ENCODE measurements around the gene LEAP2. TPM values are rescaled to one million over a fixed set of nuclear protein-coding genes. Genes with fewer than 3 reads are reported as not detected.

Gene LEAP2
- total and polyA plus RNA-seq, 4 donors = 0.88 to 2.1 (median 1.5) TPM

GRCh38 chr5:132829742-132830435 lies 43.6 kb upstream of the LEAP2 start:
- DNase-seq (peak; percentile 82 to 94), ATAC-seq (ENCODE audit: low FRiP score) (peak; percentile 89)
- WGBS, 2 donors = 3 to 5% methylated on average over 50 to 75 of the region's 75 CpGs
- H3K27ac ChIP-seq (ENCODE audit: low read depth in 1 of 2, low read length in 2 of 2) = no peak overlapping the region
- no peaks in the 10 kb centered on the region for H3K9me3 ChIP-seq (ENCODE audit: control insufficient read depth, low read length)
- intact Hi-C loops (cut with DNase I) = no loop called here
- no peaks in the 10 kb centered on the region for H3K4me1 ChIP-seq (ENCODE audit: control insufficient read depth in 1 of 2, insufficient read depth in 2 of 2, low read length in 2 of 2)
- no peaks in the 10 kb centered on the region for H3K36me3 ChIP-seq (ENCODE audit: control insufficient read depth in 1 of 2, insufficient read depth in 2 of 2, low read length in 1 of 2)
- no peaks in the 10 kb centered on the region for H3K27me3 ChIP-seq (ENCODE audit: control insufficient read depth in 1 of 2, insufficient read depth in 2 of 2, low read length in 1 of 2)
- H3K4me3 ChIP-seq (ENCODE audit: low read length in 2 of 2) = peak overlapping the region; percentile 45 to 57

GRCh38 chr5:132830436-132831094 lies 42.9 kb upstream of the LEAP2 start, which contains the start of gene SHROOM1:
TSS of gene SHROOM1 (minus strand) at chr5:132830647. CDS start at chr5:132826140, 4,507 bp downstream.
- DNase-seq (peak; percentile 76 to 91), ATAC-seq (ENCODE audit: low FRiP score) (peak; percentile 80)
- Histone ChIP-seq H3K4me1 (ENCODE audit: control insufficient read depth in 1 of 2, insufficient read depth in 2 of 2, low read length in 2 of 2) (no peaks in the 10 kb centered on the region), H3K4me3 (ENCODE audit: low read length in 2 of 2) (peak within 1 kb of the TSS; percentile 45 to 57), H3K9me3 (ENCODE audit: control insufficient read depth, low read length) (no peaks in the 10 kb centered on the region), H3K36me3 (ENCODE audit: control insufficient read depth in 1 of 2, insufficient read depth in 2 of 2, low read length in 1 of 2) (no peaks in the 10 kb centered on the region), H3K27me3 (ENCODE audit: control insufficient read depth in 1 of 2, insufficient read depth in 2 of 2, low read length in 1 of 2) (no peaks in the 10 kb centered on the region), H3K27ac (ENCODE audit: low read depth in 1 of 2, low read length in 2 of 2) (no peak within 1 kb of the TSS)
- WGBS, 2 donors = 4 to 5% methylated on average over 69 to 78 of the region's 78 CpGs
- intact Hi-C loops (cut with DNase I) = no loop called here

- no peaks in the 10 kb centered on the region for H3K27me3 ChIP-seq (ENCODE audit: control insufficient read depth in 1 of 2, insufficient read depth in 2 of 2, low read length in 1 of 2)
- no peaks in the 10 kb centered on the region for H3K9me3 ChIP-seq (ENCODE audit: control insufficient read depth, low read length)
- no peak overlapping the region for H3K4me3 ChIP-seq (ENCODE audit: low read length in 2 of 2)
- no peaks in the 10 kb centered on the region for H3K36me3 ChIP-seq (ENCODE audit: control insufficient read depth in 1 of 2, insufficient read depth in 2 of 2, low read length in 1 of 2)
- no peak for DNase-seq
- WGBS, 2 donors = 82 to 86% methylated on average over 15 of the region's 15 CpGs
- no peaks in the 10 kb centered on the region for H3K4me1 ChIP-seq (ENCODE audit: control insufficient read depth in 1 of 2, insufficient read depth in 2 of 2, low read length in 2 of 2)
- no peak for ATAC-seq (ENCODE audit: low FRiP score)
- intact Hi-C loops (cut with DNase I) = no loop called here
- H3K27ac ChIP-seq (ENCODE audit: low read depth in 1 of 2, low read length in 2 of 2) = no peak overlapping the region
Measured at GRCh38 chr5:132831095-132831860, 42.2 kb upstream of the LEAP2 start.

- no peak overlapping the region for H3K27ac ChIP-seq (ENCODE audit: low read depth in 1 of 2, low read length in 2 of 2)
- H3K36me3 ChIP-seq (ENCODE audit: control insufficient read depth in 1 of 2, insufficient read depth in 2 of 2, low read length in 1 of 2) = no peaks in the 10 kb centered on the region
- no peak for ATAC-seq (ENCODE audit: low FRiP score)
- DNase-seq = no peak
- no peak overlapping the region for H3K4me3 ChIP-seq (ENCODE audit: low read length in 2 of 2)
- intact Hi-C loops (cut with DNase I) = no loop called here
- H3K9me3 ChIP-seq (ENCODE audit: control insufficient read depth, low read length) = no peaks in the 10 kb centered on the region
- H3K4me1 ChIP-seq (ENCODE audit: control insufficient read depth in 1 of 2, insufficient read depth in 2 of 2, low read length in 2 of 2) = no peaks in the 10 kb centered on the region
- WGBS, 2 donors = 94 to 95% methylated on average over 5 of the region's 5 CpGs
- H3K27me3 ChIP-seq (ENCODE audit: control insufficient read depth in 1 of 2, insufficient read depth in 2 of 2, low read length in 1 of 2) = no peaks in the 10 kb centered on the region
Measured at GRCh38 chr5:132832612-132833011, 40.9 kb upstream of the LEAP2 start.

- no peaks in the 10 kb centered on the region for H3K9me3 ChIP-seq (ENCODE audit: control insufficient read depth, low read length)
- intact Hi-C loops (cut with DNase I) = no loop called here
- H3K27ac ChIP-seq (ENCODE audit: low read depth in 1 of 2, low read length in 2 of 2) = no peak overlapping the region
- WGBS, 2 donors = 97 to 99% methylated on average over 3 of the region's 3 CpGs
- H3K4me1 ChIP-seq (ENCODE audit: control insufficient read depth in 1 of 2, insufficient read depth in 2 of 2, low read length in 2 of 2) = no peaks in the 10 kb centered on the region
- no peaks in the 10 kb centered on the region for H3K27me3 ChIP-seq (ENCODE audit: control insufficient read depth in 1 of 2, insufficient read depth in 2 of 2, low read length in 1 of 2)
- H3K36me3 ChIP-seq (ENCODE audit: control insufficient read depth in 1 of 2, insufficient read depth in 2 of 2, low read length in 1 of 2) = no peaks in the 10 kb centered on the region
- no peak overlapping the region for H3K4me3 ChIP-seq (ENCODE audit: low read length in 2 of 2)
- ATAC-seq (ENCODE audit: low FRiP score) (no peak), DNase-seq (no peak)
Measured at GRCh38 chr5:132834057-132834456, 39.4 kb upstream of the LEAP2 start.

GRCh38 chr5:132836852-132837251 lies 36.6 kb upstream of the LEAP2 start:
- Histone ChIP-seq H3K36me3 (ENCODE audit: control insufficient read depth in 1 of 2, insufficient read depth in 2 of 2, low read length in 1 of 2) (no peaks in the 10 kb centered on the region), H3K9me3 (ENCODE audit: control insufficient read depth, low read length) (no peaks in the 10 kb centered on the region), H3K27me3 (ENCODE audit: control insufficient read depth in 1 of 2, insufficient read depth in 2 of 2, low read length in 1 of 2) (no peaks in the 10 kb centered on the region), H3K4me3 (ENCODE audit: low read length in 2 of 2) (no peak overlapping the region), H3K27ac (ENCODE audit: low read depth in 1 of 2, low read length in 2 of 2) (no peak overlapping the region), H3K4me1 (ENCODE audit: control insufficient read depth in 1 of 2, insufficient read depth in 2 of 2, low read length in 2 of 2) (no peaks in the 10 kb centered on the region)
- DNase-seq = no peak
- intact Hi-C loops (cut with DNase I) = no loop called here
- ATAC-seq (ENCODE audit: low FRiP score) = no peak
- WGBS, 2 donors = 93 to 100% methylated on average over 1 of the region's 1 CpG

- H3K9me3 ChIP-seq (ENCODE audit: control insufficient read depth, low read length) = no peaks in the 10 kb centered on the region
- intact Hi-C loops (cut with DNase I) = no loop called here
- no peaks in the 10 kb centered on the region for H3K27me3 ChIP-seq (ENCODE audit: control insufficient read depth in 1 of 2, insufficient read depth in 2 of 2, low read length in 1 of 2)
- H3K36me3 ChIP-seq (ENCODE audit: control insufficient read depth in 1 of 2, insufficient read depth in 2 of 2, low read length in 1 of 2) = no peaks in the 10 kb centered on the region
- ATAC-seq (ENCODE audit: low FRiP score) = no peak
- no peaks in the 10 kb centered on the region for H3K4me1 ChIP-seq (ENCODE audit: control insufficient read depth in 1 of 2, insufficient read depth in 2 of 2, low read length in 2 of 2)
- H3K27ac ChIP-seq (ENCODE audit: low read depth in 1 of 2, low read length in 2 of 2) = no peak overlapping the region
- 77 to 80% methylated on average over 2 of the region's 2 CpGs for WGBS, 2 donors
- DNase-seq = no peak
- H3K4me3 ChIP-seq (ENCODE audit: low read length in 2 of 2) = no peak overlapping the region
Measured at GRCh38 chr5:132837868-132838267, 35.6 kb upstream of the LEAP2 start.

GRCh38 chr5:132838516-132839282 lies 34.8 kb upstream of the LEAP2 start:
- Histone ChIP-seq H3K27ac (ENCODE audit: low read depth in 1 of 2, low read length in 2 of 2) (no peak overlapping the region), H3K36me3 (ENCODE audit: control insufficient read depth in 1 of 2, insufficient read depth in 2 of 2, low read length in 1 of 2) (no peaks in the 10 kb centered on the region), H3K9me3 (ENCODE audit: control insufficient read depth, low read length) (no peaks in the 10 kb centered on the region), H3K4me1 (ENCODE audit: control insufficient read depth in 1 of 2, insufficient read depth in 2 of 2, low read length in 2 of 2) (no peaks in the 10 kb centered on the region), H3K27me3 (ENCODE audit: control insufficient read depth in 1 of 2, insufficient read depth in 2 of 2, low read length in 1 of 2) (no peaks in the 10 kb centered on the region), H3K4me3 (ENCODE audit: low read length in 2 of 2) (no peak overlapping the region)
- no peak for DNase-seq
- ATAC-seq (ENCODE audit: low FRiP score) = no peak
- intact Hi-C loops (cut with DNase I) = no loop called here
- WGBS, 2 donors = 54 to 83% methylated on average over 3 of the region's 3 CpGs

Data from aorta (tissue), 5 donors.